ENCODE data around the gene KRT39.

- TF ChIP-seq POLR2AphosphoS5 (IDR thresholded peaks at IDR 0.05; ENCODE audit: low read depth, low read length) = no peak
- TF ChIP-seq CTCF (IDR thresholded peaks at IDR 0.05) = no peak
- no peak for TF ChIP-seq REST (IDR thresholded peaks at IDR 0.05; ENCODE audit: insufficient read depth in 1 of 2, low read depth in 2 of 2, low read length in 1 of 2)
- TF ChIP-seq SIN3A (IDR thresholded peaks at IDR 0.05; ENCODE audit: borderline replicate concordance, insufficient read depth, low read depth, low read length) = no peak
Observed at GRCh38 chr17:40915721-40916256, 51.0 kb downstream of the KRT39 start.
